Measurements from ENCODE around the gene SLIT3. TPM values are rescaled to one million over a fixed set of nuclear protein-coding genes. Genes with fewer than 3 reads are reported as not detected.

The SLIT3 gene
- total and polyA plus RNA-seq, 2 experiments from 2014 or later, result 0.59 to 0.71 TPM

DNA sequence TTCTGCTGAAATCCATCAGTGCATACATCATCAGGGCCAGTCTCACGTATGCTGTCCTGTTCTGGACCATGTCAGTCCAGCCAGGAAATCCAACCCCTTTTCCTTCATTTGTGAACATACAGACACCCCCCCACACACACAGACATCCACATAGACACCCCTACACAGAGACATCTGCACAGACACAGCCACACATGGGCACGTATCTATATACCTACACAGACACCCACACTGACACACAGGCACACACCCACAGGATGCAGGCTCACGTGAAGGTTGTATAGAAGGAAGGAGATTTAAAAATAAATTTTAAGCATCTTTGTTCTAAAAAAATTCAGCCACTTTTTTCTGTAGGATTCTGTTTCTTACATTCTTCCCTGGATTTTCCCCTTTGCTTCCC, 325.6 kb downstream of the SLIT3 start:
- H3K4me2 ChIP-seq, result no peak overlapping the region
- H3K79me2 ChIP-seq (replicated peaks; ENCODE audit: insufficient read depth), result no peaks in the 10 kb centered on the region
- H3K4me1 ChIP-seq (ENCODE audit: insufficient read depth), result peaks cover 14% of the 10 kb centered on the region; the same call in 1 of the 2 replicates
- H3K27ac ChIP-seq (ENCODE audit: low read depth), result no peak overlapping the region
- Mint-ChIP-seq H3K9me3 (no peaks in the 10 kb centered on the region), H3K4me1 (peaks cover 21% of the 10 kb centered on the region), H3K36me3 (ENCODE audit: low read depth) (no peaks in the 10 kb centered on the region), H3K4me3 (no peak overlapping the region), H3K27ac (no peak overlapping the region), H3K27me3 (ENCODE audit: insufficient read depth, low read depth, poor library complexity) (peaks cover 2% of the 10 kb centered on the region)
- no peak overlapping the region; the same call in 1 of the 2 replicates for H2AFZ ChIP-seq
- H4K20me1 ChIP-seq (replicated peaks; ENCODE audit: insufficient read depth), result no peaks in the 10 kb centered on the region
- no peak for ATAC-seq
- no peak for DNase-seq (ENCODE audit: low spot score)
- H3K36me3 ChIP-seq (ENCODE audit: insufficient read depth), result no peaks in the 10 kb centered on the region
- H3K27me3 ChIP-seq (ENCODE audit: insufficient read depth), result no peaks in the 10 kb centered on the region
- H3F3A ChIP-seq (replicated peaks; ENCODE audit: low read depth), result no peaks in the 10 kb centered on the region
- TF ChIP-seq CREB1 (CRISPR knock-in tag; IDR thresholded peaks at IDR 0.05; ENCODE audit: low read depth) (no peak), NANOG (IDR thresholded peaks at IDR 0.05; ENCODE audit: borderline replicate concordance) (no peak), EZH2 (IDR thresholded peaks at IDR 0.05; ENCODE audit: low read depth, unreplicated experiment) (no peak), ZNF331 (CRISPR knock-in tag; IDR thresholded peaks at IDR 0.05; ENCODE audit: low read depth) (no peak), ZNF114 (CRISPR knock-in tag; IDR thresholded peaks at IDR 0.05) (no peak), STAT1 (IDR thresholded peaks at IDR 0.05; ENCODE audit: unreplicated experiment) (no peak), POLR2AphosphoS5 (IDR thresholded peaks at IDR 0.05; ENCODE audit: low read depth) (no peak), EZH2phosphoT487 (IDR thresholded peaks at IDR 0.05; ENCODE audit: unreplicated experiment) (no peak), JUNB (IDR thresholded peaks at IDR 0.05; ENCODE audit: unreplicated experiment) (no peak), CTCF (conservative IDR thresholded peaks at IDR 0.05; ENCODE audit: low read depth in 2 of 2) (no peak)
- TF ChIP-seq, protein P1, sequence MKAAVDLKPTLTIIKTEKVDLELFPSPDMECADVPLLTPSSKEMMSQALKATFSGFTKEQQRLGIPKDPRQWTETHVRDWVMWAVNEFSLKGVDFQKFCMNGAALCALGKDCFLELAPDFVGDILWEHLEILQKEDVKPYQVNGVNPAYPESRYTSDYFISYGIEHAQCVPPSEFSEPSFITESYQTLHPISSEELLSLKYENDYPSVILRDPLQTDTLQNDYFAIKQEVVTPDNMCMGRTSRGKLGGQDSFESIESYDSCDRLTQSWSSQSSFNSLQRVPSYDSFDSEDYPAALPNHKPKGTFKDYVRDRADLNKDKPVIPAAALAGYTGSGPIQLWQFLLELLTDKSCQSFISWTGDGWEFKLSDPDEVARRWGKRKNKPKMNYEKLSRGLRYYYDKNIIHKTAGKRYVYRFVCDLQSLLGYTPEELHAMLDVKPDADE (IDR thresholded peaks at IDR 0.05), result no peak
- TF ChIP-seq, protein P2, sequence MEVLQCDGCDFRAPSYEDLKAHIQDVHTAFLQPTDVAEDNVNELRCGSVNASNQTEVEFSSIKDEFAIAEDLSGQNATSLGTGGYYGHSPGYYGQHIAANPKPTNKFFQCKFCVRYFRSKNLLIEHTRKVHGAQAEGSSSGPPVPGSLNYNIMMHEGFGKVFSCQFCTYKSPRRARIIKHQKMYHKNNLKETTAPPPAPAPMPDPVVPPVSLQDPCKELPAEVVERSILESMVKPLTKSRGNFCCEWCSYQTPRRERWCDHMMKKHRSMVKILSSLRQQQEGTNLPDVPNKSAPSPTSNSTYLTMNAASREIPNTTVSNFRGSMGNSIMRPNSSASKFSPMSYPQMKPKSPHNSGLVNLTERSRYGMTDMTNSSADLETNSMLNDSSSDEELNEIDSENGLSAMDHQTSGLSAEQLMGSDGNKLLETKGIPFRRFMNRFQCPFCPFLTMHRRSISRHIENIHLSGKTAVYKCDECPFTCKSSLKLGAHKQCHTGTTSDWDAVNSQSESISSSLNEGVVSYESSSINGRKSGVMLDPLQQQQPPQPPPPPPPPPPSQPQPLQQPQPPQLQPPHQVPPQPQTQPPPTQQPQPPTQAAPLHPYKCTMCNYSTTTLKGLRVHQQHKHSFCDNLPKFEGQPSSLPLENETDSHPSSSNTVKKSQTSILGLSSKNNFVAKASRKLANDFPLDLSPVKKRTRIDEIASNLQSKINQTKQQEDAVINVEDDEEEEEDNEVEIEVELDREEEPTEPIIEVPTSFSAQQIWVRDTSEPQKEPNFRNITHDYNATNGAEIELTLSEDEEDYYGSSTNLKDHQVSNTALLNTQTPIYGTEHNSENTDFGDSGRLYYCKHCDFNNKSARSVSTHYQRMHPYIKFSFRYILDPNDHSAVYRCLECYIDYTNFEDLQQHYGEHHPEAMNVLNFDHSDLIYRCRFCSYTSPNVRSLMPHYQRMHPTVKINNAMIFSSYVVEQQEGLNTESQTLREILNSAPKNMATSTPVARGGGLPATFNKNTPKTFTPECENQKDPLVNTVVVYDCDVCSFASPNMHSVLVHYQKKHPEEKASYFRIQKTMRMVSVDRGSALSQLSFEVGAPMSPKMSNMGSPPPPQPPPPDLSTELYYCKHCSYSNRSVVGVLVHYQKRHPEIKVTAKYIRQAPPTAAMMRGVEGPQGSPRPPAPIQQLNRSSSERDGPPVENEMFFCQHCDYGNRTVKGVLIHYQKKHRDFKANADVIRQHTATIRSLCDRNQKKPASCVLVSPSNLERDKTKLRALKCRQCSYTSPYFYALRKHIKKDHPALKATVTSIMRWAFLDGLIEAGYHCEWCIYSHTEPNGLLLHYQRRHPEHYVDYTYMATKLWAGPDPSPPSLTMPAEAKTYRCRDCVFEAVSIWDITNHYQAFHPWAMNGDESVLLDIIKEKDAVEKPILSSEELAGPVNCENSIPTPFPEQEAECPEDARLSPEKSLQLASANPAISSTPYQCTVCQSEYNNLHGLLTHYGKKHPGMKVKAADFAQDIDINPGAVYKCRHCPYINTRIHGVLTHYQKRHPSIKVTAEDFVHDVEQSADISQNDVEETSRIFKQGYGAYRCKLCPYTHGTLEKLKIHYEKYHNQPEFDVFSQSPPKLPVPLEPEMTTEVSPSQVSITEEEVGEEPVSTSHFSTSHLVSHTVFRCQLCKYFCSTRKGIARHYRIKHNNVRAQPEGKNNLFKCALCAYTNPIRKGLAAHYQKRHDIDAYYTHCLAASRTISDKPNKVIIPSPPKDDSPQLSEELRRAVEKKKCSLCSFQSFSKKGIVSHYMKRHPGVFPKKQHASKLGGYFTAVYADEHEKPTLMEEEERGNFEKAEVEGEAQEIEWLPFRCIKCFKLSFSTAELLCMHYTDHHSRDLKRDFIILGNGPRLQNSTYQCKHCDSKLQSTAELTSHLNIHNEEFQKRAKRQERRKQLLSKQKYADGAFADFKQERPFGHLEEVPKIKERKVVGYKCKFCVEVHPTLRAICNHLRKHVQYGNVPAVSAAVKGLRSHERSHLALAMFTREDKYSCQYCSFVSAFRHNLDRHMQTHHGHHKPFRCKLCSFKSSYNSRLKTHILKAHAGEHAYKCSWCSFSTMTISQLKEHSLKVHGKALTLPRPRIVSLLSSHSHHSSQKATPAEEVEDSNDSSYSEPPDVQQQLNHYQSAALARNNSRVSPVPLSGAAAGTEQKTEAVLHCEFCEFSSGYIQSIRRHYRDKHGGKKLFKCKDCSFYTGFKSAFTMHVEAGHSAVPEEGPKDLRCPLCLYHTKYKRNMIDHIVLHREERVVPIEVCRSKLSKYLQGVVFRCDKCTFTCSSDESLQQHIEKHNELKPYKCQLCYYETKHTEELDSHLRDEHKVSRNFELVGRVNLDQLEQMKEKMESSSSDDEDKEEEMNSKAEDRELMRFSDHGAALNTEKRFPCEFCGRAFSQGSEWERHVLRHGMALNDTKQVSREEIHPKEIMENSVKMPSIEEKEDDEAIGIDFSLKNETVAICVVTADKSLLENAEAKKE (CRISPR knock-in tag; IDR thresholded peaks at IDR 0.05), result no peak
- no peak overlapping the region for H3K4me3 ChIP-seq
- peaks cover 5% of the 10 kb centered on the region; the same call in 1 of the 2 replicates for H3K9me2 ChIP-seq (ENCODE audit: insufficient read depth)

All from GM23338 (cell line).